ENCODE results near the gene NFATC2.

NFATC2 gene

GRCh38 chr20:51525241-51526105, 17.0 kb downstream of the NFATC2 start:
- Histone ChIP-seq H3K27me3 (ENCODE audit: control insufficient read depth, low read length) (no peaks in the 10 kb centered on the region), H3K9me3 (ENCODE audit: control insufficient read depth, insufficient read depth, low read length) (no peaks in the 10 kb centered on the region), H3K4me3 (ENCODE audit: low read length) (peak overlapping the region; percentile 53), H3K36me3 (ENCODE audit: control insufficient read depth, low read length) (peaks cover 27% of the 10 kb centered on the region), H3K9me2 (replicated peaks; ENCODE audit: control insufficient read depth, low read length) (no peaks in the 10 kb centered on the region), H3K79me2 (ENCODE audit: control insufficient read depth, low read length) (peaks cover 71% of the 10 kb centered on the region), H3K4me1 (ENCODE audit: control insufficient read depth, low read length) (peaks cover 58% of the 10 kb centered on the region), H3K4me2 (ENCODE audit: low read length) (peak overlapping the region; percentile 66), H3K27ac (ENCODE audit: low read depth, low read length) (peak overlapping the region; percentile 20), H4K20me1 (ENCODE audit: control insufficient read depth, insufficient read depth, low read depth, low read length) (0 out of 2 replicates have a peak, but pooled peaks cover under 1% of the 10 kb centered on the region), H3F3A (ENCODE audit: control insufficient read depth, insufficient read depth) (peaks cover 7% of the 10 kb centered on the region)
- TF ChIP-seq EZH2phosphoT487 (IDR thresholded peaks at IDR 0.05; ENCODE audit: borderline replicate concordance, low read length), result no peak
- no peak for TF ChIP-seq CTCF (IDR thresholded peaks at IDR 0.05; ENCODE audit: low read depth, low read length, poor library complexity, severe bottlenecking)

- TF ChIP-seq CTCF (IDR thresholded peaks at IDR 0.05; ENCODE audit: low read depth, low read length, poor library complexity, severe bottlenecking), result no peak
- TF ChIP-seq EZH2phosphoT487 (IDR thresholded peaks at IDR 0.05; ENCODE audit: borderline replicate concordance, low read length), result no peak
- Histone ChIP-seq H3K79me2 (ENCODE audit: control insufficient read depth, low read length) (peaks cover 54% of the 10 kb centered on the region), H3K4me2 (ENCODE audit: low read length) (no peak overlapping the region), H3K9me3 (ENCODE audit: control insufficient read depth, insufficient read depth, low read length) (no peaks in the 10 kb centered on the region), H3K4me1 (ENCODE audit: control insufficient read depth, low read length) (peaks cover 37% of the 10 kb centered on the region), H3K9me2 (replicated peaks; ENCODE audit: control insufficient read depth, low read length) (no peaks in the 10 kb centered on the region), H3F3A (ENCODE audit: control insufficient read depth, insufficient read depth) (peaks cover 7% of the 10 kb centered on the region; the same call in 1 of the 2 replicates), H3K36me3 (ENCODE audit: control insufficient read depth, low read length) (peaks cover 27% of the 10 kb centered on the region), H4K20me1 (ENCODE audit: control insufficient read depth, insufficient read depth, low read depth, low read length) (no peaks in the 10 kb centered on the region), H3K27ac (ENCODE audit: low read depth, low read length) (no peak overlapping the region), H3K27me3 (ENCODE audit: control insufficient read depth, low read length) (no peaks in the 10 kb centered on the region), H3K4me3 (ENCODE audit: low read length) (no peak overlapping the region)
Observed at GRCh38 chr20:51523276-51524013, 19.1 kb downstream of the NFATC2 start.

- Histone ChIP-seq H3K4me3 (ENCODE audit: low read length) (no peak overlapping the region), H4K20me1 (ENCODE audit: control insufficient read depth, insufficient read depth, low read depth, low read length) (no peaks in the 10 kb centered on the region), H3K79me2 (ENCODE audit: control insufficient read depth, low read length) (peaks cover 48% of the 10 kb centered on the region), H3K36me3 (ENCODE audit: control insufficient read depth, low read length) (peaks cover 32% of the 10 kb centered on the region), H3K9me2 (replicated peaks; ENCODE audit: control insufficient read depth, low read length) (no peaks in the 10 kb centered on the region), H3K4me1 (ENCODE audit: control insufficient read depth, low read length) (peaks cover 29% of the 10 kb centered on the region), H3F3A (ENCODE audit: control insufficient read depth, insufficient read depth) (peaks cover 7% of the 10 kb centered on the region; the same call in 1 of the 2 replicates), H3K27me3 (ENCODE audit: control insufficient read depth, low read length) (no peaks in the 10 kb centered on the region), H3K27ac (ENCODE audit: low read depth, low read length) (no peak overlapping the region), H3K9me3 (ENCODE audit: control insufficient read depth, insufficient read depth, low read length) (no peaks in the 10 kb centered on the region), H3K4me2 (ENCODE audit: low read length) (no peak overlapping the region)
- no peak for TF ChIP-seq CTCF (IDR thresholded peaks at IDR 0.05; ENCODE audit: low read depth, low read length, poor library complexity, severe bottlenecking)
- TF ChIP-seq EZH2phosphoT487 (IDR thresholded peaks at IDR 0.05; ENCODE audit: borderline replicate concordance, low read length), result no peak
Observed at GRCh38 chr20:51522207-51522606, 20.3 kb downstream of the NFATC2 start.

Measured in DOHH2 (cell line).